ENCODE measurements around the gene ZDHHC13.

DNA sequence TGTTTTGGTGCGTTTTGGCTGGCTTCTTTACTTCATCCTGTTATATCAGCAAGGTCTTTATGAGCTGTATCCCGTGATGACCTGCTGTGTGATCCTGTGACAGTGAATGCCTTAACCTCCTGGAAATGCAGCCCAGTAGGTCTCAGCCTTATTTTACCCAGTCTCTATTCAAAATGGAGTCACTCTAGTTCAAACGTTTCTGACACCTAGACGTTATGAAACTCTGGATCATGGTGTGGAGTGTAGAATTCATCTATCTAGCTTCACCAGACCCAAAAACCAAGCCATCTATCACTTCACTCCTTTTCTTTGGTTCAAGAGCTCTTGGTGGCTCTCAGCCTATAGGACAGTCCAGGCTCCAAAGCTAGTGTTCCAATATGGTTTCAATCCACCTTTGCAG lies 28.2 kb upstream of the ZDHHC13 start:
- TF ChIP-seq BCL6 (CRISPR knock-in tag; IDR thresholded peaks at IDR 0.05) (no peak), POLR2G (IDR thresholded peaks at IDR 0.05; ENCODE audit: low read depth, low read length) (no peak), ATF7 (IDR thresholded peaks at IDR 0.05) (no peak), PRPF4 (IDR thresholded peaks at IDR 0.05; ENCODE audit: insufficient read depth, low read depth, low read length, poor library complexity, severe bottlenecking) (no peak)
- TF ChIP-seq, protein P1, sequence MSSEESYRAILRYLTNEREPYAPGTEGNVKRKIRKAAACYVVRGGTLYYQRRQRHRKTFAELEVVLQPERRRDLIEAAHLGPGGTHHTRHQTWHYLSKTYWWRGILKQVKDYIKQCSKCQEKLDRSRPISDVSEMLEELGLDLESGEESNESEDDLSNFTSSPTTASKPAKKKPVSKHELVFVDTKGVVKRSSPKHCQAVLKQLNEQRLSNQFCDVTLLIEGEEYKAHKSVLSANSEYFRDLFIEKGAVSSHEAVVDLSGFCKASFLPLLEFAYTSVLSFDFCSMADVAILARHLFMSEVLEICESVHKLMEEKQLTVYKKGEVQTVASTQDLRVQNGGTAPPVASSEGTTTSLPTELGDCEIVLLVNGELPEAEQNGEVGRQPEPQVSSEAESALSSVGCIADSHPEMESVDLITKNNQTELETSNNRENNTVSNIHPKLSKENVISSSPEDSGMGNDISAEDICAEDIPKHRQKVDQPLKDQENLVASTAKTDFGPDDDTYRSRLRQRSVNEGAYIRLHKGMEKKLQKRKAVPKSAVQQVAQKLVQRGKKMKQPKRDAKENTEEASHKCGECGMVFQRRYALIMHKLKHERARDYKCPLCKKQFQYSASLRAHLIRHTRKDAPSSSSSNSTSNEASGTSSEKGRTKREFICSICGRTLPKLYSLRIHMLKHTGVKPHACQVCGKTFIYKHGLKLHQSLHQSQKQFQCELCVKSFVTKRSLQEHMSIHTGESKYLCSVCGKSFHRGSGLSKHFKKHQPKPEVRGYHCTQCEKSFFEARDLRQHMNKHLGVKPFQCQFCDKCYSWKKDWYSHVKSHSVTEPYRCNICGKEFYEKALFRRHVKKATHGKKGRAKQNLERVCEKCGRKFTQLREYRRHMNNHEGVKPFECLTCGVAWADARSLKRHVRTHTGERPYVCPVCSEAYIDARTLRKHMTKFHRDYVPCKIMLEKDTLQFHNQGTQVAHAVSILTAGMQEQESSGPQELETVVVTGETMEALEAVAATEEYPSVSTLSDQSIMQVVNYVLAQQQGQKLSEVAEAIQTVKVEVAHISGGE (CRISPR knock-in tag; IDR thresholded peaks at IDR 0.05), result no peak

Data from K562 (cell line).